HG03108 (cell line): ENCODE measurements around the gene FHIT.

ENCODE experiments used
- ATAC-seq: cut with Tn5 transposase; IDR thresholded peaks from one replicate; pipeline ENCODE4 v1.9.1; 2021; ENCODE audit warnings: moderate library complexity; ENCODE audit not compliant: unreplicated experiment

FHIT gene

GRCh38 chr3:61172684-61173083, 78.6 kb downstream of the FHIT start:
- ATAC-seq = peak; percentile 51

- ATAC-seq = no peak
Observed at GRCh38 chr3:61172203-61172602, 79.0 kb downstream of the FHIT start.

- ATAC-seq = no peak
Observed at GRCh38 chr3:61169621-61170251, 81.5 kb downstream of the FHIT start.

GRCh38 chr3:61168286-61168685, 83.0 kb downstream of the FHIT start:
- no peak for ATAC-seq

- no peak for ATAC-seq
Observed at GRCh38 chr3:61162965-61163364, 88.3 kb downstream of the FHIT start.

GRCh38 chr3:61158667-61159066, 92.6 kb downstream of the FHIT start:
- no peak for ATAC-seq

GRCh38 chr3:61158216-61158615, 93.0 kb downstream of the FHIT start:
- peak; percentile 35 for ATAC-seq

- ATAC-seq = peak; percentile 84
Observed at GRCh38 chr3:61157414-61157813, 93.8 kb downstream of the FHIT start.

GRCh38 chr3:61155701-61156292, 95.5 kb downstream of the FHIT start:
- ATAC-seq = no peak

GRCh38 chr3:61154457-61155198, 96.6 kb downstream of the FHIT start:
- ATAC-seq = no peak

GRCh38 chr3:61152071-61152470, 99.2 kb downstream of the FHIT start:
- no peak for ATAC-seq

- no peak for ATAC-seq
Observed at GRCh38 chr3:61149236-61149635, 102.0 kb downstream of the FHIT start.

- ATAC-seq = no peak
Observed at GRCh38 chr3:61146010-61146890, 105.0 kb downstream of the FHIT start.

- ATAC-seq = no peak
Observed at GRCh38 chr3:61141697-61142096, 109.6 kb downstream of the FHIT start.

GRCh38 chr3:61141227-61141626, 110.0 kb downstream of the FHIT start:
- ATAC-seq = no peak

- ATAC-seq = no peak
Observed at GRCh38 chr3:61139686-61140085, 111.6 kb downstream of the FHIT start.

GRCh38 chr3:61138401-61138800, 112.9 kb downstream of the FHIT start:
- ATAC-seq = no peak

GRCh38 chr3:61136191-61136590, 115.1 kb downstream of the FHIT start:
- no peak for ATAC-seq

- no peak for ATAC-seq
Observed at GRCh38 chr3:61134532-61134931, 116.7 kb downstream of the FHIT start.

GRCh38 chr3:61132062-61132461, 119.2 kb downstream of the FHIT start:
- ATAC-seq = no peak

GRCh38 chr3:61118830-61119229, 132.4 kb downstream of the FHIT start:
- ATAC-seq = no peak
